HUES64 (cell line): ENCODE data around the gene USH1C.

Experiments
- H3K27ac ChIP-seq: 2 replicates; pipeline ENCODE4 v1.7.0; 2013; ENCODE audit warnings: low read depth, low read length, inconsistent platforms
- H3K27me3 ChIP-seq: 2 replicates; pipeline ENCODE4 v1.6.1; 2013; ENCODE audit warnings: mild to moderate bottlenecking, low read length; ENCODE audit not compliant: insufficient read depth
- H3K36me3 ChIP-seq: 2 replicates; pipeline ENCODE4 v1.6.1; 2013; ENCODE audit warnings: mild to moderate bottlenecking, low read length; ENCODE audit not compliant: insufficient read depth
- H3K4me1 ChIP-seq: 2 replicates; pipeline ENCODE4 v1.6.1; 2013; ENCODE audit warnings: mild to moderate bottlenecking, low read length, moderate library complexity; ENCODE audit not compliant: insufficient read depth
- H3K4me3 ChIP-seq: 2 replicates; pipeline ENCODE4 v1.5.1; 2013; ENCODE audit warnings: mild to moderate bottlenecking, low read length, moderate library complexity
- H3K9ac ChIP-seq: 2 replicates; pipeline ENCODE4 v1.6.1; 2013; ENCODE audit warnings: mild to moderate bottlenecking, low read depth, low read length
- H3K9me3 ChIP-seq: 2 replicates; pipeline ENCODE4 v1.6.1; 2013; ENCODE audit warnings: low read depth, low read length; ENCODE audit not compliant: insufficient read depth
- WGBS: fragments of 150-250, 120-280 bp; methylation state at CpG from one replicate; pipeline ENCODE4 v1.1.7; 2013; ENCODE audit warnings: missing lambda C conversion rate; 5-methylcytosine and 5-hydroxymethylcytosine counted together

USH1C gene

GRCh38 chr11:17554487-17554886, 10.3 kb upstream of the USH1C start:
- H3K4me1 ChIP-seq = no peaks in the 10 kb centered on the region
- WGBS = 95% methylated on average over 2 of the region's 4 CpGs

GRCh38 chr11:17553249-17553546, 9.0 kb upstream of the USH1C start:
- H3K9me3 ChIP-seq = no peaks in the 10 kb centered on the region
- no peaks in the 10 kb centered on the region for H3K27me3 ChIP-seq
- WGBS = 86% methylated on average over 7 of the region's 7 CpGs
- no peak overlapping the region for H3K4me3 ChIP-seq
- H3K4me1 ChIP-seq = no peaks in the 10 kb centered on the region
- H3K27ac ChIP-seq = no peak overlapping the region
- H3K9ac ChIP-seq = no peak overlapping the region
- H3K36me3 ChIP-seq = no peaks in the 10 kb centered on the region

More at GRCh38 chr11:17554487-17554886, 10.3 kb upstream of the USH1C start:
- Histone ChIP-seq H3K4me3 (no peak overlapping the region), H3K36me3 (no peaks in the 10 kb centered on the region), H3K27me3 (no peaks in the 10 kb centered on the region), H3K9ac (no peak overlapping the region), H3K9me3 (no peaks in the 10 kb centered on the region), H3K27ac (no peak overlapping the region)

- Histone ChIP-seq H3K27me3 (peaks cover 6% of the 10 kb centered on the region), H3K9ac (no peak overlapping the region), H3K27ac (no peak overlapping the region), H3K9me3 (no peaks in the 10 kb centered on the region), H3K36me3 (no peaks in the 10 kb centered on the region), H3K4me1 (no peaks in the 10 kb centered on the region), H3K4me3 (no peak overlapping the region)
- WGBS = 88% methylated on average over 10 of the region's 10 CpGs
These were observed 8.4 kb upstream of the USH1C start for GRCh38 chr11:17552392-17553248.

GRCh38 chr11:17552041-17552355, 7.8 kb upstream of the USH1C start:
- Histone ChIP-seq H3K4me1 (no peaks in the 10 kb centered on the region), H3K36me3 (no peaks in the 10 kb centered on the region), H3K9me3 (no peaks in the 10 kb centered on the region), H3K4me3 (no peak overlapping the region), H3K27me3 (peaks cover 10% of the 10 kb centered on the region), H3K9ac (no peak overlapping the region), H3K27ac (no peak overlapping the region)
- WGBS = 91% methylated on average over 4 of the region's 4 CpGs

GRCh38 chr11:17551347-17552040, 7.3 kb upstream of the USH1C start:
- H3K27ac ChIP-seq = no peak overlapping the region
- no peaks in the 10 kb centered on the region for H3K36me3 ChIP-seq
- no peaks in the 10 kb centered on the region for H3K9me3 ChIP-seq
- no peak overlapping the region for H3K9ac ChIP-seq
- peaks cover 4% of the 10 kb centered on the region; the same call in 1 of the 2 replicates for H3K4me1 ChIP-seq
- no peak overlapping the region for H3K4me3 ChIP-seq
- WGBS = 75% methylated on average over 7 of the region's 7 CpGs
- H3K27me3 ChIP-seq = peaks cover 13% of the 10 kb centered on the region

- Histone ChIP-seq H3K36me3 (no peaks in the 10 kb centered on the region), H3K4me1 (peaks cover 5% of the 10 kb centered on the region; the same call in 1 of the 2 replicates), H3K27ac (no peak overlapping the region), H3K4me3 (no peak overlapping the region), H3K27me3 (peaks cover 15% of the 10 kb centered on the region), H3K9me3 (no peaks in the 10 kb centered on the region), H3K9ac (no peak overlapping the region)
- 81% methylated on average over 12 of the region's 12 CpGs for WGBS
These were observed 6.5 kb upstream of the USH1C start for GRCh38 chr11:17550450-17551346.

GRCh38 chr11:17548444-17548843, 4.2 kb upstream of the USH1C start:
- WGBS = 63% methylated on average over 6 of the region's 6 CpGs
- H3K9ac ChIP-seq = no peak overlapping the region
- no peaks in the 10 kb centered on the region for H3K36me3 ChIP-seq
- peaks cover 22% of the 10 kb centered on the region for H3K27me3 ChIP-seq
- no peaks in the 10 kb centered on the region for H3K9me3 ChIP-seq
- no peak overlapping the region for H3K27ac ChIP-seq
- H3K4me1 ChIP-seq = peaks cover 5% of the 10 kb centered on the region; the same call in 1 of the 2 replicates
- H3K4me3 ChIP-seq = no peak overlapping the region

- Histone ChIP-seq H3K27ac (no peak overlapping the region), H3K9me3 (no peaks in the 10 kb centered on the region), H3K4me3 (no peak overlapping the region; the same call in 1 of the 2 replicates), H3K9ac (no peak overlapping the region), H3K36me3 (no peaks in the 10 kb centered on the region), H3K4me1 (peaks cover 6% of the 10 kb centered on the region; the same call in 1 of the 2 replicates), H3K27me3 (peaks cover 26% of the 10 kb centered on the region)
- 70% methylated on average over 9 of the region's 9 CpGs for WGBS
These were observed 3.7 kb upstream of the USH1C start for GRCh38 chr11:17547932-17548331.

GRCh38 chr11:17547051-17547577, 2.9 kb upstream of the USH1C start, which contains the start of gene OTOG:
TSS of gene OTOG (plus strand) at chr11:17547259. CDS start at chr11:17547373, 114 bp downstream.
- WGBS = 12% methylated on average over 20 of the region's 20 CpGs
- H3K27me3 ChIP-seq = peaks cover 26% of the 10 kb centered on the region
- no peaks in the 10 kb centered on the region for H3K9me3 ChIP-seq
- H3K4me3 ChIP-seq = peak within 1 kb of the TSS; percentile 46
- H3K4me1 ChIP-seq = peaks cover 12% of the 10 kb centered on the region; the same call in 1 of the 2 replicates
- no peaks in the 10 kb centered on the region for H3K36me3 ChIP-seq
- H3K9ac ChIP-seq = 0 out of 2 replicates have a peak within 1 kb of the TSS, but pooled peaks have one; percentile 42
- H3K27ac ChIP-seq = no peak within 1 kb of the TSS

- H3K9me3 ChIP-seq = no peaks in the 10 kb centered on the region
- WGBS = 95% methylated on average over 2 of the region's 2 CpGs
- no peak overlapping the region for H3K9ac ChIP-seq
These were observed 2.0 kb upstream of the USH1C start for GRCh38 chr11:17546240-17546639.

More at GRCh38 chr11:17546240-17546639, 2.0 kb upstream of the USH1C start:
- Histone ChIP-seq H3K4me3 (no peak overlapping the region), H3K36me3 (no peaks in the 10 kb centered on the region), H3K27me3 (peaks cover 26% of the 10 kb centered on the region), H3K27ac (no peak overlapping the region), H3K4me1 (peaks cover 12% of the 10 kb centered on the region; the same call in 1 of the 2 replicates)
